HG03469 (cell line): ENCODE measurements around the gene CHN1.

Experiments
- ATAC-seq: cut with Tn5 transposase; IDR thresholded peaks from one replicate; pipeline ENCODE4 v1.9.1; 2021; ENCODE audit warnings: mild to moderate bottlenecking, moderate library complexity, moderate number of reproducible peaks; ENCODE audit not compliant: unreplicated experiment

The CHN1 gene

GRCh38 chr2:174877751-174878150, 127.4 kb downstream of the CHN1 start:
- no peak for ATAC-seq

- ATAC-seq, result no peak
Measured at GRCh38 chr2:174877301-174877700, 127.9 kb downstream of the CHN1 start.

- no peak for ATAC-seq
Measured at GRCh38 chr2:174874085-174874484, 131.1 kb downstream of the CHN1 start.

GRCh38 chr2:174873471-174873870, 131.7 kb downstream of the CHN1 start:
- ATAC-seq, result no peak

GRCh38 chr2:174870787-174871186, 134.4 kb downstream of the CHN1 start:
- no peak for ATAC-seq

GRCh38 chr2:174868878-174869277, 136.3 kb downstream of the CHN1 start:
- ATAC-seq, result no peak

- no peak for ATAC-seq
Measured at GRCh38 chr2:174866421-174866820, 138.8 kb downstream of the CHN1 start.

GRCh38 chr2:174863183-174863582, 142.0 kb downstream of the CHN1 start:
- ATAC-seq, result no peak

- ATAC-seq, result no peak
Measured at GRCh38 chr2:174859563-174860169, 145.5 kb downstream of the CHN1 start.

GRCh38 chr2:174858745-174859144, 146.4 kb downstream of the CHN1 start:
- no peak for ATAC-seq

GRCh38 chr2:174856447-174856846, 148.7 kb downstream of the CHN1 start:
- no peak for ATAC-seq

GRCh38 chr2:174846941-174847938, 157.9 kb downstream of the CHN1 start:
- ATAC-seq, result no peak

- ATAC-seq, result no peak
Measured at GRCh38 chr2:174846218-174846617, 159.0 kb downstream of the CHN1 start.

GRCh38 chr2:174844295-174844708, 160.9 kb downstream of the CHN1 start:
- ATAC-seq, result no peak

GRCh38 chr2:174842496-174842895, 162.7 kb downstream of the CHN1 start:
- ATAC-seq, result no peak

- ATAC-seq, result no peak
Measured at GRCh38 chr2:174841936-174842335, 163.2 kb downstream of the CHN1 start.

- no peak for ATAC-seq
Measured at GRCh38 chr2:174841350-174841749, 163.8 kb downstream of the CHN1 start.

- no peak for ATAC-seq
Measured at GRCh38 chr2:174840436-174840835, 164.7 kb downstream of the CHN1 start.

GRCh38 chr2:174839662-174840061, 165.5 kb downstream of the CHN1 start:
- ATAC-seq, result no peak

GRCh38 chr2:174836995-174837390, 168.2 kb downstream of the CHN1 start:
- no peak for ATAC-seq

GRCh38 chr2:174836377-174836994, 168.7 kb downstream of the CHN1 start:
- no peak for ATAC-seq
